Glutamatergic neuron (in vitro differentiated cells): ENCODE results near the gene DCXR. TPM values are rescaled to one million over a fixed set of nuclear protein-coding genes. Genes with fewer than 3 reads are reported as not detected.

Experiments used
- DNase-seq: peaks from one replicate; pipeline ENCODE4 v3.0.0; 2022
- H3K27ac Mint-ChIP-seq: one replicate; pipeline ENCODE4 v1.8.0; 2020; ENCODE audit warnings: mild to moderate bottlenecking, mixed read lengths, inconsistent platforms; ENCODE audit not compliant: unreplicated experiment
- H3K27me3 Mint-ChIP-seq: one replicate; pipeline ENCODE4 v1.8.0; 2020; ENCODE audit warnings: mild to moderate bottlenecking, moderate library complexity, mixed read lengths, inconsistent platforms; ENCODE audit not compliant: unreplicated experiment
- H3K36me3 Mint-ChIP-seq: one replicate; pipeline ENCODE4 v1.8.0; 2020; ENCODE audit warnings: mild to moderate bottlenecking, mixed read lengths, inconsistent platforms; ENCODE audit not compliant: unreplicated experiment
- H3K4me1 Mint-ChIP-seq: one replicate; pipeline ENCODE4 v1.8.0; 2020; ENCODE audit warnings: mild to moderate bottlenecking, low read depth, mixed read lengths, inconsistent platforms; ENCODE audit not compliant: unreplicated experiment
- H3K4me3 Mint-ChIP-seq: one replicate; pipeline ENCODE4 v1.8.0; 2020; ENCODE audit warnings: mild to moderate bottlenecking, mixed read lengths, inconsistent platforms; ENCODE audit not compliant: unreplicated experiment
- H3K9me3 Mint-ChIP-seq: one replicate; pipeline ENCODE4 v1.8.0; 2020; ENCODE audit warnings: mild to moderate bottlenecking, moderate library complexity, mixed read lengths, inconsistent platforms; ENCODE audit not compliant: unreplicated experiment
- total RNA-seq: library from RNA; stranded (reverse); fragmentation: NEBNext Ultra II Directional; extraction: Animal tissue kit (Norgen Biotek cat#: 25700); gene quantifications from one replicate; pipeline ENCODE4 v1.2.1, GENCODE V29; 2021; ENCODE audit not compliant: unreplicated experiment
- TF ChIP-seq, protein P1 (sequence below): fragments of 200-600 bp; sonication (generic); IDR thresholded peaks from one replicate; pipeline ENCODE4 v1.5.0; 2021; ENCODE audit not compliant: partially characterized antibody, unreplicated experiment

The DCXR gene
- total RNA-seq, 1 donor from 2014 or later = 89.5 TPM

DNA sequence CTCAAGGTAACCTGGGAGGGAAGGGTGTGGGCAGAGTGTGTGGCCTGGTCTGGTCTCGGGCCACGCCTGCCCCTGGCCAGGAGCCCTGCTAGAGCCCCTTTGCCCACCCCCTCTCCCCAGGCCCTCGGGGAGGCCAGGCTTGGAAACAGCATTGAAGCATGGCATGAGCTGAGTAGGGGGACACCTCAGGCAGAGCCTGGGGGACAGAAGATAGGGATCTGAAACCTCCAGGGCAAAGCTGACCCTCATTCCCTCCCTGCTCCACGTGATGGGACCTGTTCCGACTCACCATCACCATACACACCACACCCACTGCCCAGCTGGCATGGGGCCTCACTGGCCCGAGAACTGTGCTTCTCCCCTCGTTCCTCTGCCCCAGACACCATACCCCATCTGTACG lies 11.6 kb upstream of the DCXR start:
- no peaks in the 10 kb centered on the region for H3K9me3 Mint-ChIP-seq
- TF ChIP-seq, protein P1, sequence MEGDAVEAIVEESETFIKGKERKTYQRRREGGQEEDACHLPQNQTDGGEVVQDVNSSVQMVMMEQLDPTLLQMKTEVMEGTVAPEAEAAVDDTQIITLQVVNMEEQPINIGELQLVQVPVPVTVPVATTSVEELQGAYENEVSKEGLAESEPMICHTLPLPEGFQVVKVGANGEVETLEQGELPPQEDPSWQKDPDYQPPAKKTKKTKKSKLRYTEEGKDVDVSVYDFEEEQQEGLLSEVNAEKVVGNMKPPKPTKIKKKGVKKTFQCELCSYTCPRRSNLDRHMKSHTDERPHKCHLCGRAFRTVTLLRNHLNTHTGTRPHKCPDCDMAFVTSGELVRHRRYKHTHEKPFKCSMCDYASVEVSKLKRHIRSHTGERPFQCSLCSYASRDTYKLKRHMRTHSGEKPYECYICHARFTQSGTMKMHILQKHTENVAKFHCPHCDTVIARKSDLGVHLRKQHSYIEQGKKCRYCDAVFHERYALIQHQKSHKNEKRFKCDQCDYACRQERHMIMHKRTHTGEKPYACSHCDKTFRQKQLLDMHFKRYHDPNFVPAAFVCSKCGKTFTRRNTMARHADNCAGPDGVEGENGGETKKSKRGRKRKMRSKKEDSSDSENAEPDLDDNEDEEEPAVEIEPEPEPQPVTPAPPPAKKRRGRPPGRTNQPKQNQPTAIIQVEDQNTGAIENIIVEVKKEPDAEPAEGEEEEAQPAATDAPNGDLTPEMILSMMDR = no peak
- H3K36me3 Mint-ChIP-seq = no peaks in the 10 kb centered on the region
- H3K4me3 Mint-ChIP-seq = no peak overlapping the region
- peaks cover 1% of the 10 kb centered on the region for H3K27me3 Mint-ChIP-seq
- DNase-seq = no peak
- H3K27ac Mint-ChIP-seq = no peak overlapping the region
- peaks cover 2% of the 10 kb centered on the region for H3K4me1 Mint-ChIP-seq

DNA sequence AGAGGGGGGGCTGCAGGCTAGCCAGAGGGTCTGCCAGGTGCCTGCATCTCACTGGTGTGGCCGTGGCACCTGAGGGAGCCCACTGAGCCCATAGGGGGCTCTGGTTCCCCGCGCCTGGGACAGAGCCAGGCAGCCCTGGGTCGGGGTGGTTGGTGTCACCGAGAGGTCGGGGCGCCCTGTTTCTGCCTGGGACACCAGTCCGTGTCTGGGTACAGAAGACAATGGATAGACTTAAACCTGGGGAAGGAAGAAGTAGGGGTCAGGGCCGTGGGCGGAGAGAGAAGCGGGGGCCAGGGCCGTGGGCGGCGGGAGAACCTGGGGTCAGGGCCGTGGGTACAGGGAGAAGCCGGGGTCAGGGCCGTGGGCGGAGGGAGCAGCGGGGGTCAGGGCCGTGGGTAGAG lies 11.1 kb upstream of the DCXR start:
- DNase-seq = no peak
- Mint-ChIP-seq H3K4me3 (no peak overlapping the region), H3K36me3 (no peaks in the 10 kb centered on the region), H3K27me3 (peaks cover 1% of the 10 kb centered on the region), H3K4me1 (peaks cover 2% of the 10 kb centered on the region), H3K27ac (no peak overlapping the region), H3K9me3 (no peaks in the 10 kb centered on the region)
- TF ChIP-seq, protein P1 = no peak

DNA sequence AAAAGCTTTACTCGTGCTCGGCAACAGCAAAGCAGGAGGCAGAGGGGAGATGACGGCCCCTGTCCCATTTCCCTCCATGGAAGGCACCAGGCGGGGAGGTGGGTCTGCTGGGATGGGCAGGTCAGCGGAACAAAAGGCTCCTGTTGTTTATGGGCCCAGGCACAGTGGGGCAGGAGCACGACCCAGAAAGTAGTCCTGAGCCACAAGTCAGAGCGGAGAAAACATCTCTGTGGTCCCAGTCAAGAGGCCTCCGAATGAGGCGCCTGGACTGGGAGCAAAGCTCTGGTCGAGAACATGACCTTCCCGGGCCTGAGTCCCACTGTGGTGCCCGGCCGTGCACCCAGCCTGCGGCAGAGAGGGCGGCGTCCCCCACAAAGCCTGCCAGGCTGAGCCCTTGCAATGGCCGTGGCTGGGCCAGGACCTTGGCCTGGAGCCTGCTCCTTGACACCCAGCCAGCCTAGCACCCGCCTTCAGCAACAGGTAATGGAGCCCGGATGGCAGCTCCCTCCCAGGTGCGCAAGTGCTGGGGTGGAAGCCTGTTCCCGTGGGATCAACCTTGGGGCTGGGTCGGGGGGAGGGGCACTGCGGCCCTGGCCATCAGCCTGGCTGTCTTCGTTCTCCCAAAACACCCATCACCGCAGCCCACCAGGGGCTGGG lies 10.5 kb upstream of the DCXR start:
- Mint-ChIP-seq H3K27me3 (peaks cover 1% of the 10 kb centered on the region), H3K4me3 (no peak overlapping the region), H3K9me3 (no peaks in the 10 kb centered on the region), H3K4me1 (peaks cover 2% of the 10 kb centered on the region), H3K36me3 (no peaks in the 10 kb centered on the region), H3K27ac (no peak overlapping the region)
- TF ChIP-seq, protein P1 = no peak
- no peak for DNase-seq

DNA sequence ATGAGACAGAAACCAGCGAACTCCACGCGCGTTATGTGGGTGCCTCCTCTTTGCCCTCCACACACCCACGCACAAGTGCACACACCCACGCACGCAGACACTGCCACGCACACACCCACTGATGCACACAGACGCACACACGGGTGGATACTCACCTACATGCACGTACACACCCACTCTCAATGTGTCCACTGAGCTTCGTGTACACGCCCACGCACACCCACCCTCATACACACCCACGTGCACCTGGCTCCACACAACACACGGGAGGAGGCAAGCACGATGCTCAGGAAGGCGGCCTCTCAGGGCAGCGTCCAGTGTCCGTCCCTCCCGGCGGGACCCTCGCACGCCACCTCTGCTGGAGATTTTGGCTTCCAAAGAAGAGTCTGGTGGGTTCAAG lies 9.9 kb upstream of the DCXR start:
- no peaks in the 10 kb centered on the region for H3K36me3 Mint-ChIP-seq
- H3K4me3 Mint-ChIP-seq = no peak overlapping the region
- peaks cover 1% of the 10 kb centered on the region for H3K27me3 Mint-ChIP-seq

DNA sequence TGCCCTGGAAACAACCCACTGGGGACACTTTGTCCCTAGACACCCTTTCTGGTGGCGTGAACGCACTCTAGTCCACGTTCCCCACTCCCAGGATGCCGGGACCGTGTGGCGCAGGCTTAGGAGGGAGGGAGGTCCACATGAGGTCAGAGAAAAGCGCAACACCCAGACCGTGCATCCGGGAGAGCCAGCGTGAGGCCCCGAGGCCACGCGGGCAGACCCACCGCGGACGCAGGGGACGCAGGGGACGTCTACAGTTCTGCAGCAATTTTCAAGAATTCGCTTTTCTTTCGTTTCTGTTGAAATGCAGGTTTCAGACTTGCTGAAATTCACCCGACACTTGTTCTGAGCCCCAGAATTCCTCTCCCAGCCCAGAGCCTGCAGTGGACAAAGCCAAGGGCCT lies 9.4 kb upstream of the DCXR start:
- Mint-ChIP-seq H3K27me3 (peaks cover 1% of the 10 kb centered on the region), H3K4me3 (no peak overlapping the region), H3K27ac (no peak overlapping the region), H3K9me3 (no peaks in the 10 kb centered on the region), H3K36me3 (no peaks in the 10 kb centered on the region), H3K4me1 (peaks cover 2% of the 10 kb centered on the region)
- no peak for DNase-seq
- TF ChIP-seq, protein P1 = no peak

More for the DNA sequence above, 9.9 kb upstream of the DCXR start:
- no peak overlapping the region for H3K27ac Mint-ChIP-seq
- peaks cover 2% of the 10 kb centered on the region for H3K4me1 Mint-ChIP-seq
- no peaks in the 10 kb centered on the region for H3K9me3 Mint-ChIP-seq
- no peak for DNase-seq
- TF ChIP-seq, protein P1 = no peak
